ENCODE measurements around the gene TRMT13.
"Not testable (repeated sequence)": the region's sequence is repeated elsewhere in the genome, so short reads cannot be mapped to it uniquely, and the experiment has no call there.

TRMT13 gene

GRCh38 chr1:100187912-100188311 lies 54.9 kb downstream of the TRMT13 start:
- DNase-seq (ENCODE audit: low spot score) = no peak
- H3K4me3 ChIP-seq (ENCODE audit: severe bottlenecking) = no peak overlapping the region
- H3K9me3 ChIP-seq (ENCODE audit: severe bottlenecking) = no peaks in the 10 kb centered on the region
- no peak for TF ChIP-seq CTCF (IDR thresholded peaks at IDR 0.05; ENCODE audit: poor library complexity, severe bottlenecking)
- no peaks in the 10 kb centered on the region for H3K36me3 ChIP-seq (ENCODE audit: low read depth)
- H3K27me3 ChIP-seq (ENCODE audit: insufficient read depth, poor library complexity, severe bottlenecking) = no peaks in the 10 kb centered on the region
- no peak for ATAC-seq (ENCODE audit: low read depth)
- H3K4me1 ChIP-seq (ENCODE audit: insufficient read depth, poor library complexity, severe bottlenecking) = no peaks in the 10 kb centered on the region
- H3K27ac ChIP-seq (ENCODE audit: poor library complexity, severe bottlenecking) = no peak overlapping the region

GRCh38 chr1:100188617-100189016 lies 55.7 kb downstream of the TRMT13 start:
- DNase-seq (ENCODE audit: low spot score) = no peak
- Histone ChIP-seq H3K4me3 (ENCODE audit: severe bottlenecking) (no peak overlapping the region), H3K9me3 (ENCODE audit: severe bottlenecking) (no peaks in the 10 kb centered on the region), H3K27ac (ENCODE audit: poor library complexity, severe bottlenecking) (no peak overlapping the region), H3K36me3 (ENCODE audit: low read depth) (no peaks in the 10 kb centered on the region), H3K4me1 (ENCODE audit: insufficient read depth, poor library complexity, severe bottlenecking) (no peaks in the 10 kb centered on the region), H3K27me3 (ENCODE audit: insufficient read depth, poor library complexity, severe bottlenecking) (no peaks in the 10 kb centered on the region)
- TF ChIP-seq CTCF (IDR thresholded peaks at IDR 0.05; ENCODE audit: poor library complexity, severe bottlenecking) = no peak
- ATAC-seq (ENCODE audit: low read depth) = no peak

- no peak for TF ChIP-seq CTCF (IDR thresholded peaks at IDR 0.05; ENCODE audit: poor library complexity, severe bottlenecking)
- H3K27ac ChIP-seq (ENCODE audit: poor library complexity, severe bottlenecking) = no peak overlapping the region
- ATAC-seq (ENCODE audit: low read depth) = no peak
- no peaks in the 10 kb centered on the region for H3K4me1 ChIP-seq (ENCODE audit: insufficient read depth, poor library complexity, severe bottlenecking)
- peaks cover 9% of the 10 kb centered on the region for H3K36me3 ChIP-seq (ENCODE audit: low read depth)
- no peak overlapping the region for H3K4me3 ChIP-seq (ENCODE audit: severe bottlenecking)
- H3K9me3 ChIP-seq (ENCODE audit: severe bottlenecking) = no peaks in the 10 kb centered on the region
- no peaks in the 10 kb centered on the region for H3K27me3 ChIP-seq (ENCODE audit: insufficient read depth, poor library complexity, severe bottlenecking)
- DNase-seq (ENCODE audit: low spot score) = no peak
Measured at GRCh38 chr1:100198596-100198995, 65.6 kb downstream of the TRMT13 start.

- H3K4me1 ChIP-seq (ENCODE audit: insufficient read depth, poor library complexity, severe bottlenecking); H3K9me3 ChIP-seq (ENCODE audit: severe bottlenecking); H3K27me3 ChIP-seq (ENCODE audit: insufficient read depth, poor library complexity, severe bottlenecking); H3K4me3 ChIP-seq (ENCODE audit: severe bottlenecking); H3K27ac ChIP-seq (ENCODE audit: poor library complexity, severe bottlenecking); ATAC-seq (ENCODE audit: low read depth); DNase-seq (ENCODE audit: low spot score): not testable (repeated sequence)
- peaks cover 12% of the 10 kb centered on the region for H3K36me3 ChIP-seq (ENCODE audit: low read depth)
Measured at GRCh38 chr1:100200060-100200459, 67.1 kb downstream of the TRMT13 start.
